Activated T-cell treated with anti-CD3 and anti-CD28 coated beads, Interleukin-2, amount 50 U/mL, for 72 hours (primary cell): ENCODE data around the gene VAT1. TPM values are rescaled to one million over a fixed set of nuclear protein-coding genes. Genes with fewer than 3 reads are reported as not detected.
"Not testable (repeated sequence)": the region's sequence is repeated elsewhere in the genome, so short reads cannot be mapped to it uniquely, and the experiment has no call there.

Source experiments
- ATAC-seq, 2 donors: fragments of 150-1000 bp; cut with Tn5 transposase; replicated peaks in 1 of 2; 2 replicates each; pipeline ENCODE4 v1.10.0; 2021; ENCODE audit warnings: moderate library complexity in 2 of 2, mild to moderate bottlenecking in 1 of 2
- DNase-seq, 2 donors: peaks; one replicate each; pipeline ENCODE4 v3.0.0; 2021 to 2022; ENCODE audit warnings: mixed read lengths in 1 of 2
- H3K27ac Mint-ChIP-seq: one replicate; pipeline ENCODE4 v1.8.0; 2022; ENCODE audit warnings: mild to moderate bottlenecking, moderate library complexity, mixed read lengths
- H3K27me3 Mint-ChIP-seq: one replicate; pipeline ENCODE4 v1.8.0; 2022; ENCODE audit warnings: low read depth, mixed read lengths
- H3K36me3 Mint-ChIP-seq, 2 donors: one replicate each; pipeline ENCODE4 v1.8.0; 2022; ENCODE audit warnings: mixed read lengths in 2 of 2, mild to moderate bottlenecking in 1 of 2; ENCODE audit not compliant: insufficient read depth in 2 of 2
- H3K4me1 Mint-ChIP-seq: one replicate; pipeline ENCODE4 v1.8.0; 2022; ENCODE audit warnings: low read depth, mixed read lengths
- H3K4me3 Mint-ChIP-seq, 2 donors: one replicate each; pipeline ENCODE4 v1.8.0; 2022; ENCODE audit warnings: mild to moderate bottlenecking in 2 of 2, mixed read lengths in 2 of 2, moderate library complexity in 2 of 2
- H3K9me3 Mint-ChIP-seq, 2 donors: one replicate each; pipeline ENCODE4 v1.8.0; 2022; ENCODE audit warnings: mixed read lengths in 2 of 2
- total RNA-seq, 2 donors: library from RNA; stranded (reverse); gene quantifications; one replicate each; pipeline ENCODE4 v1.2.3, GENCODE V29; 2022

VAT1 gene
- 10 to 100 TPM; 13.2 to 23.2 TPM for total RNA-seq

- H3K36me3 Mint-ChIP-seq, result no peaks in the 10 kb centered on the region
- peaks cover 9% of the 10 kb centered on the region for H3K27me3 Mint-ChIP-seq
- H3K4me3 Mint-ChIP-seq, result peak within 1 kb of the TSS; percentile 92 to 93
- peak within 1 kb of the TSS; percentile 63 for H3K27ac Mint-ChIP-seq
- peak; percentile 65 to 73 for DNase-seq
- peaks cover 19% of the 10 kb centered on the region for H3K4me1 Mint-ChIP-seq
- peak; percentile 65 to 66 for ATAC-seq
- H3K9me3 Mint-ChIP-seq, result no peaks in the 10 kb centered on the region
Observed at GRCh38 chr17:43021741-43022512, at the start of gene VAT1. VAT1 (minus strand) TSS chr17:43022385; CDS start chr17:43022322, 63 bp downstream.

- ATAC-seq (no peak), DNase-seq (no peak)
- H3K4me1 Mint-ChIP-seq, result no peaks in the 10 kb centered on the region
- peaks cover 16 to 42% of the 10 kb centered on the region in 2 donors for H3K36me3 Mint-ChIP-seq
- no peaks in the 10 kb centered on the region for H3K9me3 Mint-ChIP-seq
- no peak overlapping the region for H3K27ac Mint-ChIP-seq
- no peak overlapping the region for H3K4me3 Mint-ChIP-seq
- H3K27me3 Mint-ChIP-seq, result no peaks in the 10 kb centered on the region
Observed at GRCh38 chr17:43070872-43071271, 48.7 kb upstream of the VAT1 start.

DNA sequence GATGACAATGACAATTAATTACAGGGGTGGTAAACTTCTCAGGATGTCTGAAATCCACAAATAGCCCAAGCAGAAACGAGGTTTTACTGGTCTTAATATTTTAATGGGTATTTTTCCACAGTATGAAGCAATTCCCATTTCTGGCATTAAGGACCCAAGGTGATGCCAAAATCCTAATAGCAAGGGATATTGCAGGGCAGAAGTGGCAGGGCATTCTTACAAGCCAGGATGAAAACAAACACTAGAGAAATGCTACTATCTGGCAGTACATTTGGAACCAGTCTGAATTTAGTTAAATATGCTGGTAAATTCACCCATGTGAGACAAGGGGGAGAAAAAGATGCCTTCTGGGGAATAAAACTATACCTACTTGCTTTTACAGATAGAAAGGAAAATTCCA is 48.1 kb upstream of the VAT1 start:
- Mint-ChIP-seq H3K4me3 (no peak overlapping the region), H3K9me3 (no peaks in the 10 kb centered on the region), H3K36me3 (peaks cover 19 to 46% of the 10 kb centered on the region in 2 donors), H3K27ac (no peak overlapping the region), H3K27me3 (no peaks in the 10 kb centered on the region), H3K4me1 (no peaks in the 10 kb centered on the region)
- ATAC-seq (no peak), DNase-seq (no peak)

GRCh38 chr17:43069368-43069898 is 47.2 kb upstream of the VAT1 start:
- Mint-ChIP-seq H3K27me3 (no peaks in the 10 kb centered on the region), H3K27ac (no peak overlapping the region), H3K36me3 (peaks cover 16 to 43% of the 10 kb centered on the region in 2 donors), H3K4me3 (no peak overlapping the region), H3K4me1 (no peaks in the 10 kb centered on the region), H3K9me3 (no peaks in the 10 kb centered on the region)
- ATAC-seq (no peak), DNase-seq (no peak)

DNA sequence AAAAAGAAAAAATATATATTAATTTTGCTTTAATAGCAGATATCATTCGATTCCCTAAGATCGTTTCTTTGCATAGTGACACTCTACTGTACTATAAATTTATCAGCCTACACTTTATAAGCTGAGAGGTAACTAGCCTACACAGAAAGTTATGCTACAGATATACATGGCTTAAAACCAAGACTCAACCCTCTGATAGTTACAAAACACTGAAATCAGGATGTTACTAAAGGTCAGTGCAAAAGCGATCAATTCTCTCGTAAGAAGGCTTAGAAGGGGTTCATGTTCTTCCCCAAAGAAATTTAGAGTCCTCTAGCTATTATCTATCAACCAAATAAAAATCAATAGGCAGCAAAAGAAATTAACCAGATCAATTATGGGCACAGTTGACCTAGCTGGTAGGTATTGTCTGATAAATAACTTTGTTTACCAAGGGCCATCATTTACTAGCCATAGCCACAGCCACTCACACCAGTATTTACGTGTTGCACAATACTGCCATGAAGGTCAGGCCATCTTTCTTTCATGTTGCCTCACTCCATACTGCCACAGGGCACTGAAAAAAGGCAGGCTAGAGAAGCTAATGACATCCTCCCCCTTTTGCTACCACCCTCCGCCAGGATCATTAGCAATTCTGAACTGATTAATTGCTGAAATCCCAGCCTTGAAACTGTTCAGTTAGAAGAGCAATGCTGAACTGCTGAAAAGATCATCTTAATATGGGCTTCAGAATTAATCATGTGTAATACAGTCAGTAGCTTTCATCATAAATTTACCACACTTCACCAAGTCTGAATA is 46.6 kb upstream of the VAT1 start:
- ATAC-seq (no peak), DNase-seq (no peak)
- Mint-ChIP-seq H3K4me3 (no peak overlapping the region), H3K27me3 (no peaks in the 10 kb centered on the region), H3K27ac (no peak overlapping the region), H3K9me3 (no peaks in the 10 kb centered on the region), H3K4me1 (no peaks in the 10 kb centered on the region), H3K36me3 (peaks cover 14 to 39% of the 10 kb centered on the region in 2 donors)

DNA sequence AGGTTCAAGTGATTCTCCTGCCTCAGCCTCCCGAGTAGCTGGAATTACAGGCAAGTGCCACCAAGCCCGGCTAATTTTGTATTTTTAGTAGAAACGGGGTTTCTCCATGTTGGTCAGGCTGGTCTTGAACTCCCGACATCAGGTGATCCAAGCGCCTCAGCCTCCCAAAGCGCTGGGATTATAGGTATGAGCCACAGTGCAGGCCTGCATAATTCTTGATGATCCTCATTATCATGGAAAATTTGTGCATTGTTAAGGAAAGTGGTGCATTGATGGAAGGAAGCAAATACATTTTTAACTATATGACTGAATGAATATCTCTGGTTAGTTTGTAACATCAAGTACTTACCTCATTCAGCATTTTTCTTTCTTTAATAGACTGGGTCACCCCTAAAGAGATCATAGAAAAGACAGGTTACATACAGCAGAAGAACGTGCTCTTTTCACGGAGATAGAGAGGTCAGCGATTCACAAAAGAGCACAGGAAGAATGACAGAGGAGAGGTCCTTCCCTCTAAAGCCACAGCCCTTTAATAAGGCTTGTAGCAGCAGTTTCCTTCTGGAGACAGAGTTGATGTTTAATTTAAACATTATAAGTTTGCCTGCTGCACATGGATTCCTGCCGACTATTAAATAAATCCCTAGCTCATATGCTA is 40.9 kb upstream of the VAT1 start:
- H3K9me3 Mint-ChIP-seq, result no peaks in the 10 kb centered on the region

DNA sequence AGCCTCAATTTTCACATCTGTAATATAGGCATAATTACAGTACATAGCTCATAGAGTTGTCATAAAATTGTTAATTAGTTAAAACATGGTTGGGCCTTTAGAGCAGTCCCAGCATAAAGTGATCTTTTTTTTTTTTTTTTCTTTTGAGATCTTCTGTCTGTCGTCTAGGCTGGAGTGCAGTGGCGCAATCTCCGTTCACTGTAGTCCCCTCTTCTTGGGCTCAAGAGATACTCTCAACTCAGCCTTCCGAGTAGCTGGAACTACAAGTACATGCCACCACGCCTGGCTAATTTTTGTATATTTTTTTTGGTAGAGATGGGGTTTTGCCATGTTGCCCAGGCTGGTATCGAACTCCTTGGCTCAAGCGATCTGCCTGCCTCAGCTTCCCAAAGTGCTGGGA is 33.9 kb upstream of the VAT1 start:
- H3K27ac Mint-ChIP-seq, result no peak overlapping the region
- ATAC-seq (no peak), DNase-seq (no peak)
- peaks cover 7 to 36% of the 10 kb centered on the region in 2 donors for H3K36me3 Mint-ChIP-seq
- H3K4me1 Mint-ChIP-seq, result no peaks in the 10 kb centered on the region
- no peak overlapping the region for H3K4me3 Mint-ChIP-seq
- H3K27me3 Mint-ChIP-seq, result no peaks in the 10 kb centered on the region
- H3K9me3 Mint-ChIP-seq, result no peaks in the 10 kb centered on the region

More for the DNA sequence above, 40.9 kb upstream of the VAT1 start:
- no peak overlapping the region for H3K4me3 Mint-ChIP-seq
- ATAC-seq, result no peak
- DNase-seq, result no peak
- peaks cover 8 to 35% of the 10 kb centered on the region in 2 donors for H3K36me3 Mint-ChIP-seq
- no peaks in the 10 kb centered on the region for H3K4me1 Mint-ChIP-seq
- H3K27ac Mint-ChIP-seq, result no peak overlapping the region
- no peaks in the 10 kb centered on the region for H3K27me3 Mint-ChIP-seq

DNA sequence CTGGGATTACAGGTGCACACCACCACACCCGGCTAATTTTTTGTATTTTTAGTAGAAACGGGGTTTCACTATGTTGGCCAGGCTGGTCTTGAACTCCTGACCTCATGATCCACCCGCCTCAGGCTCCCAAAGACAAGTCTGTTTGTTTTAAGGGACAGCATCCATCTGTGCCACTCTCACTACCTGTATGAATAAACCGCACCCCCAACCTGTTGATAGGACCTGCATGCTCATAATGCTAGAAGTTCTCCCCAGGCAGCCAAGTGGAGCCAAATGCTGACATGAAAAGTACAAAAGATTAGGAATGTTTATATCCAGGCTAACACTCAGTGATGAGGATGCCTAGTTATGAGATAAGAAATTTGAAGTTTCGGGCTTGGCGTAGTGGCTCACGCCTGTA is 30.8 kb upstream of the VAT1 start:
- not testable (repeated sequence) for H3K27ac Mint-ChIP-seq, H3K4me3 Mint-ChIP-seq, H3K9me3 Mint-ChIP-seq, H3K27me3 Mint-ChIP-seq, ATAC-seq, H3K4me1 Mint-ChIP-seq, DNase-seq
- peaks cover 6 to 45% of the 10 kb centered on the region in 2 donors for H3K36me3 Mint-ChIP-seq

DNA sequence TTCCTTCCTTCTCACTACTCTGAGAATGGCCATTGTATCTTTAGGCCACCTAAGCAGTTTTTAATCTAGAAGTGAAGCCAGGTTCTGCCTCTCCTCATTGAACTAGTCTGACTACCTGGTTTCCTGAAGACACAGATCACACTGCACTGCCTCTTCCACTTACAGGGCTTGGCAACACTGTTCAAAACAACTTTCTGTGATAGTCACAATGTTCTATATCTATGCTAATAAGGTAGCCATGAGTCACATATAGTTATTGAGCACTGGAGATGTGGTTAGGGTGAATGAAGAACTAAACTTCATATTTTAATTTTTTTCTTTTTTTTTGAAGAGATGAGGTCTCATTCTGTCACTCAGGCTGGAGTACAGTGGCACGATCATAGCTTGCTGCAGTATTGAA is 29.8 kb upstream of the VAT1 start:
- Mint-ChIP-seq H3K36me3 (peaks cover 5 to 46% of the 10 kb centered on the region in 2 donors), H3K4me3 (no peak overlapping the region), H3K9me3 (no peaks in the 10 kb centered on the region), H3K27ac (no peak overlapping the region), H3K4me1 (no peaks in the 10 kb centered on the region), H3K27me3 (no peaks in the 10 kb centered on the region)
- ATAC-seq (no peak), DNase-seq (no peak)

DNA sequence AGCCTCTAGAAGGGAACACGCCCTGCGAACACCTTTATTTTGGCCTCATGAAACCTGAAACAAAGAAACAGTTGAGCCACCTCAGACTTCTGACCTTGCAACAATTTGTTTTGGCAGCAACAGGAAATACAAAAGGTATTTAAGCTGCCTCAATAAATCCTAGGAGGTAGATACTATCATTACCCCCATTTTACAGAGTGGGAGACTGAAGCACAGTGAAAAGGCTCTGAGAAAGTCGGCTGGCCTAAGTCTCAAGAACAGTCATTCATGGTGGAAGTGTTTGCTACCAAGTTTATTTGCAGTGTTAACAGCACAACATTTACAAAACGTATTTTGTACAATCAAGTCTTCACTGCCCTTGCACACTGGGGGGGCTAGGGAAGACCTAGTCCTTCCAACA is 21.8 kb upstream of the VAT1 start:
- H3K27ac Mint-ChIP-seq, result no peak overlapping the region
- H3K36me3 Mint-ChIP-seq, result peaks cover 0 to 14% of the 10 kb centered on the region in 2 donors
- no peaks in the 10 kb centered on the region for H3K27me3 Mint-ChIP-seq
- H3K4me3 Mint-ChIP-seq, result no peak overlapping the region
- DNase-seq (no peak), ATAC-seq (no peak)
- no peaks in the 10 kb centered on the region for H3K4me1 Mint-ChIP-seq
- no peaks in the 10 kb centered on the region for H3K9me3 Mint-ChIP-seq

GRCh38 chr17:43043307-43043706 is 21.1 kb upstream of the VAT1 start:
- Mint-ChIP-seq H3K27ac (no peak overlapping the region), H3K36me3 (peaks cover 0 to 9% of the 10 kb centered on the region in 2 donors), H3K9me3 (no peaks in the 10 kb centered on the region), H3K4me3 (no peak overlapping the region), H3K4me1 (no peaks in the 10 kb centered on the region), H3K27me3 (no peaks in the 10 kb centered on the region)
- DNase-seq, result no peak
- no peak for ATAC-seq

DNA sequence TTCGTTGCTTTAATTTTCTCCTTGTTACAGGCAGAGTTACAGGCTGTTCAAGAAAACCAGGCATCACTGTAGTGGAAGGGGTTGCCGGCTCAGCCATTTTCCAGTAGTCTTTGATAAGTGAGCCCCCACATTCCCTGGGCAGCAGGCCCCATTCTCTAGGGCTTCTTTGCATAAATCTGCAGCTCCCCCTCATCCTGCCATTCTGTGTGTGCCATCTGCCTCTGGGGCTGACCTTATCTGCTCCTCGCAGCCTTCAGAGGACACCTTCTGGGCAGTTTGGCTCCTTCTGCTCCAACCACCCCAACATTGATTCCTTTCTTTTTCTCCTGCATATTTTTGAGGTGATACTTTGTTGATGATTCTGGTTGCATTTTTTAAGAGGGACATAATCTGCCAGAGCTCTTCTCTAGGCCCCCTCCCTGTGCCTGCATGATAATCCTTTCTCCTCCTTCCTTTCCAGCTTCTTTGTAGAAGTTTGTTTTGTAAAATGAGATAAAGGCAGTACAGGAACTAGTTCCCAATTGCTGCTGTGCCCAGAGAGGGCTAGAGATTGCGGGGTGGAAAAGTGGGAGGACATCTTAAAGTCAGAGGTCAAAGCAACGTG is 19.9 kb upstream of the VAT1 start:
- DNase-seq (no peak), ATAC-seq (no peak)
- no peaks in the 10 kb centered on the region for H3K9me3 Mint-ChIP-seq
- H3K36me3 Mint-ChIP-seq, result peaks cover 0 to 5% of the 10 kb centered on the region in 2 donors
- no peak overlapping the region for H3K4me3 Mint-ChIP-seq
- no peaks in the 10 kb centered on the region for H3K4me1 Mint-ChIP-seq
- H3K27me3 Mint-ChIP-seq, result no peaks in the 10 kb centered on the region
- no peak overlapping the region for H3K27ac Mint-ChIP-seq
